GM21529 (cell line): ENCODE results near the gene MMAB.

Experiments
- ATAC-seq: cut with Tn5 transposase; IDR thresholded peaks from one replicate; pipeline ENCODE4 v1.9.1; 2021; ENCODE audit not compliant: unreplicated experiment

Gene MMAB

DNA sequence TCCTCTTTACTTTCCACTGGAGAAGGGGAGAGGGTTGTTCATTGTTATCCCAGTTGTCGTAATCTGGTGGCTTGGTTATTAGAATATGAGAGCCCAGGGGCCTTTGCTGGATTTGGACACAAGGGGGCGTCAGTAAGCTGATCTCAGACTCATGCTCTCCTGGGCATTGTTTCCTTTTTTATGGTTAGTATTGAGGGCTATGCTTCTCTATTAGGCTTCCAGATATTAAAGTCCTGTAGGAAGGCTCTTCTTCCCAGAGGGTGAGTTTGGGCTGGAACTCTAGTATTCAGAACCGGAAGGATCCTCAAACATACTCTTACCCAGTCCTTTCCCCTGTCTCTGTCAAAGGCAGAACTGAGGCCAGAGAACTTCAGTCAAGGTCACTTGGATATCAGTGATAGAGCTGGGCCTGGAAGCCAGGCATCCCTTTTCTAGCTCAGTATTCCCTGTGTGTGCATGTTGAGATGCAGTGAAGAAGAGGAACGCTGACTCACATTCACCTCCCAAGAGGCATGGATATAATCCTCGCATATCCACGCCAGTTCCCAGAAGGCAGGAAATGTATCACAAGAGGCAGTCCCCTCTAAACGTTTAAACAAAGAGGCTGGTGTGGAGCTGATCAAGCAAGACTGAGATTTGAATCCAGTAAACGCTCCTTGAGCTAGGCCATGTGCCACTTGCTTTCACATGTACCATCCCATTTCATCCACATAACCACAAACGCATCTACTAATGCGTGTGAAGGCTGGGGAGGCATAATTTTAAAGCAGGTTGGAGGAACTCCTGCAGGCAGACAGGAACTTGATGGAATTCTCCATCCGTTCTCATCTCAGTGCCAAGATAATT is 54.3 kb downstream of the MMAB start:
- ATAC-seq, result no peak

DNA sequence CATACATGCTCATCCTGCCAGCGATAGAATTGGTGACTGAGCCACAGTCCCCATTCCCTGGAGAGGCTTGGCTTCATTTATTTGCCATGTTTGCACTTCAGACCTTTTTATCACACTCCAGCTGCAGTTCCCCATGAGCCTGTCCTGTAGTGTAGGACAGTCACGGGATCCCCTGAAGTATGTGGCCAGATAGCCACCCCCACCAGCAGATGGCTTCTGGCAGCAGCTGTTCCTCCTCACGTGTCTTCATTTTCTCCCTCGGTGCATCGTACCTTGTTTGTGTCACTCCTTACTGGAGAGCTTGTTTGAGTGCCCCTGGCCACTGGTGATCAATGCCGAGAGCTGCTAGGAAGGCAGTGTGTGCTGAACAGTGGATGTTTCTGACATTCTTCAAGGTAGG is 55.7 kb downstream of the MMAB start:
- ATAC-seq, result no peak

- ATAC-seq, result no peak
These were observed 59.3 kb downstream of the MMAB start for GRCh38 chr12:109513977-109514376.

DNA sequence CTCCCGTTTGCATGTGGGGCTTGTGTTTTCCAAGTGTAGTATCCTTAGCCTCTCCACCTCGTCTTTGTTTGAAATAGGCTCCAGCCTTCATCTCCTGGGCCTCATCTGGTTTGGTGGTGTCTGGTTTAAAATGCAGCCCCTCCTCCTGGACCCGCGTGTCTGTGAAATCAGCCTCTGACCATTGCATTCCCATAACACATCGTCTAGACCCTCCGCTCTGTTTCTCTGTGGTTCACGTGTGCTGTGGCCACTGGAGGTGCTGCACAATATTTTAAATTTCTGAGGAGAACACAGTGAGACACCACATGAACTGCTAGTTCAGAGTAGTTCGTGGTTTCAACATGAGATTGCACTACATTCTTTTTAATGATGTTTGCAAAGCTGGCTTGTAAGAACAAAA is 60.3 kb downstream of the MMAB start:
- no peak for ATAC-seq

GRCh38 chr12:109512608-109513007 is 60.7 kb downstream of the MMAB start:
- no peak for ATAC-seq

DNA sequence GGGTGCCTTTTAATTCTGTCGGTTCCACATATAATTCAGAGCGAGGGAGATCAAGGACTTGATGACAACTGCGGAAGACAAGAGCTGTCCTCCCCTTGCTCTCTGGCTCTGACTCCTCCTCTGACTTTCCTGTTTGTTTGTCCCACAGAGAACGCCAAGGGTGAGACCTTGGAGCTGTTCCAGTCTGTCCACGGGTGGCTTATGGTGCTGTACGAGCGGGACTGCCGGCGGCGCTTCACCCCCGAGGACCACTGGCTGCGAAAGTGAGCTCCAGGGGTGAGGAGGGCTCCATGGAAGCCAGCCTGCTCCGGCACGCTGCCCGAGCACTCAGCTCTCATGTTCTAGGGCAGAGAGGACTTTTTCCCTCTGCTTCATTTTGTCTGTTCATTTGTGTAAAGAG is 63.1 kb downstream of the MMAB start:
- no peak for ATAC-seq

- no peak for ATAC-seq
These were observed 69.2 kb downstream of the MMAB start for GRCh38 chr12:109504068-109504467.
